Chondrocyte (in vitro differentiated cells): ENCODE results near the gene GGT6. TPM values are rescaled to one million over a fixed set of nuclear protein-coding genes. Genes with fewer than 3 reads are reported as not detected.

Experiments
- DNase-seq: peaks from one replicate; pipeline ENCODE4 v3.0.0; 2021; ENCODE audit warnings: mixed read lengths, low spot score
- H3K27ac Mint-ChIP-seq: one replicate; pipeline ENCODE4 v1.8.0; 2021; ENCODE audit warnings: mild to moderate bottlenecking, moderate library complexity, mixed read lengths; ENCODE audit not compliant: unreplicated experiment
- H3K27me3 Mint-ChIP-seq: 2 replicates; pipeline ENCODE4 v1.8.0; 2021; ENCODE audit warnings: low read depth, mixed read lengths
- H3K36me3 Mint-ChIP-seq: 2 replicates; pipeline ENCODE4 v1.8.0; 2021; ENCODE audit warnings: low read depth, mixed read lengths
- H3K4me1 Mint-ChIP-seq: 2 replicates; pipeline ENCODE4 v1.8.0; 2021; ENCODE audit warnings: low read depth, mild to moderate bottlenecking, mixed read lengths
- H3K4me3 Mint-ChIP-seq: one replicate; pipeline ENCODE4 v1.8.0; 2021; ENCODE audit warnings: mild to moderate bottlenecking, moderate library complexity, mixed read lengths; ENCODE audit not compliant: unreplicated experiment
- H3K9me3 Mint-ChIP-seq: 2 replicates; pipeline ENCODE4 v1.8.0; 2021; ENCODE audit warnings: low read depth, mixed read lengths
- CTCF ChIP-seq: fragments of 200-600 bp; sonication (generic); IDR thresholded peaks from 2 replicates; pipeline ENCODE4 v1.5.0; 2021; ENCODE audit warnings: antibody characterized with exemption, mild to moderate bottlenecking, moderate library complexity
- total RNA-seq: library from RNA; stranded (reverse); gene quantifications from 3 replicates; pipeline ENCODE4 v1.2.1, GENCODE V29; 2021

The GGT6 gene
- total RNA-seq, 1 donor from 2014 or later = not detected

GRCh38 chr17:4539025-4539424 is 21.4 kb downstream of the GGT6 start:
- Mint-ChIP-seq H3K4me1 (no peaks in the 10 kb centered on the region), H3K9me3 (no peaks in the 10 kb centered on the region), H3K36me3 (peaks cover 12% of the 10 kb centered on the region), H3K27me3 (no peaks in the 10 kb centered on the region), H3K4me3 (no peak overlapping the region), H3K27ac (no peak overlapping the region)
- TF ChIP-seq CTCF = no peak
- no peak for DNase-seq

- TF ChIP-seq CTCF = no peak
- H3K27ac Mint-ChIP-seq = no peak overlapping the region
- DNase-seq = no peak
- no peak overlapping the region for H3K4me3 Mint-ChIP-seq
- no peaks in the 10 kb centered on the region for H3K9me3 Mint-ChIP-seq
- H3K36me3 Mint-ChIP-seq = peaks cover 10% of the 10 kb centered on the region
- no peaks in the 10 kb centered on the region for H3K4me1 Mint-ChIP-seq
- no peaks in the 10 kb centered on the region for H3K27me3 Mint-ChIP-seq
Observed at GRCh38 chr17:4538236-4539002, 22.0 kb downstream of the GGT6 start.

- no peak for TF ChIP-seq CTCF
- no peak overlapping the region for H3K4me3 Mint-ChIP-seq
- no peak overlapping the region for H3K27ac Mint-ChIP-seq
- no peaks in the 10 kb centered on the region for H3K27me3 Mint-ChIP-seq
- no peaks in the 10 kb centered on the region for H3K4me1 Mint-ChIP-seq
- no peak for DNase-seq
- H3K9me3 Mint-ChIP-seq = no peaks in the 10 kb centered on the region
- peaks cover 10% of the 10 kb centered on the region for H3K36me3 Mint-ChIP-seq
Observed at GRCh38 chr17:4537451-4538235, 22.7 kb downstream of the GGT6 start.

- no peak for DNase-seq
- Mint-ChIP-seq H3K27ac (no peak overlapping the region), H3K4me1 (no peaks in the 10 kb centered on the region)
Observed at GRCh38 chr17:4536742-4537411, 23.5 kb downstream of the GGT6 start.

More at GRCh38 chr17:4536742-4537411, 23.5 kb downstream of the GGT6 start:
- Mint-ChIP-seq H3K4me3 (no peak overlapping the region), H3K36me3 (peaks cover 6% of the 10 kb centered on the region), H3K27me3 (peaks cover 3% of the 10 kb centered on the region), H3K9me3 (no peaks in the 10 kb centered on the region)
- no peak for TF ChIP-seq CTCF
